H9 (cell line): ENCODE data around the gene HSPB2. TPM values are rescaled to one million over a fixed set of nuclear protein-coding genes. Genes with fewer than 3 reads are reported as not detected.

Source experiments
- DNase-seq: peaks from one replicate; pipeline ENCODE4 v3.0.0-alpha.2; 2017
- H2AFZ ChIP-seq: one replicate; pipeline ENCODE4 v1.6.1; 2013; ENCODE audit warnings: mild to moderate bottlenecking, low read length, control low read depth, moderate library complexity
- H2AK5ac ChIP-seq: 2 replicates; pipeline ENCODE4 v1.6.1; 2013; ENCODE audit warnings: low read length, control low read depth, mixed read lengths; ENCODE audit not compliant: insufficient read length
- H2BK120ac ChIP-seq: one replicate; pipeline ENCODE4 v1.6.1; 2013; ENCODE audit warnings: low read depth, mild to moderate bottlenecking, low read length, control low read depth, inconsistent platforms; ENCODE audit not compliant: poor library complexity, severe bottlenecking
- H2BK12ac ChIP-seq: 2 replicates; pipeline ENCODE4 v1.6.1; 2013; ENCODE audit warnings: low read length, control low read depth, mixed read lengths, low read depth; ENCODE audit not compliant: insufficient read length
- H2BK15ac ChIP-seq: 2 replicates; pipeline ENCODE4 v1.6.1; 2013; ENCODE audit warnings: low read depth, low read length, control low read depth
- H2BK20ac ChIP-seq: one replicate; pipeline ENCODE4 v1.6.1; 2013; ENCODE audit warnings: low read depth, mild to moderate bottlenecking, low read length, control low read depth, inconsistent platforms; ENCODE audit not compliant: poor library complexity, severe bottlenecking
- H2BK5ac ChIP-seq: 2 replicates; pipeline ENCODE4 v1.6.1; 2013; ENCODE audit warnings: low read length, control low read depth, mixed read lengths; ENCODE audit not compliant: insufficient read length
- H3K14ac ChIP-seq: 2 replicates; pipeline ENCODE4 v1.6.1; 2013; ENCODE audit warnings: low read length, control low read depth; ENCODE audit not compliant: insufficient read depth
- H3K18ac ChIP-seq: 2 replicates; pipeline ENCODE4 v1.6.1; 2013; ENCODE audit warnings: low read depth, mild to moderate bottlenecking, mixed read lengths, low read length, control low read depth; ENCODE audit not compliant: insufficient read length
- H3K23ac ChIP-seq: 2 replicates; pipeline ENCODE4 v1.6.1; 2013; ENCODE audit warnings: low read length, control low read depth, mixed read lengths, low read depth; ENCODE audit not compliant: insufficient read length
- H3K23me2 ChIP-seq: 2 replicates; pipeline ENCODE4 v1.6.1; 2013; ENCODE audit warnings: low read depth, mild to moderate bottlenecking, mixed read lengths, low read length, control low read depth; ENCODE audit not compliant: insufficient read length, poor library complexity, severe bottlenecking
- H3K27ac ChIP-seq: 2 replicates; pipeline ENCODE4 v1.5.1; 2013; ENCODE audit warnings: low read length, control low read depth, mixed read lengths, low read depth; ENCODE audit not compliant: insufficient read length
- H3K27me3 ChIP-seq: 2 replicates; pipeline ENCODE4 v1.6.1; 2013; ENCODE audit warnings: low read length, control low read depth, inconsistent platforms; ENCODE audit not compliant: insufficient read depth
- H3K4ac ChIP-seq: 2 replicates; pipeline ENCODE4 v1.6.1; 2013; ENCODE audit warnings: low read depth, mild to moderate bottlenecking, control low read depth, inconsistent platforms, low read length, moderate library complexity
- H3K4me1 ChIP-seq: 2 replicates; pipeline ENCODE4 v1.6.1; 2013; ENCODE audit warnings: low read length, control low read depth, inconsistent platforms; ENCODE audit not compliant: insufficient read depth
- H3K4me2 ChIP-seq: 2 replicates; pipeline ENCODE4 v1.6.1; 2013; ENCODE audit warnings: low read length, control low read depth, mixed read lengths; ENCODE audit not compliant: insufficient read length, insufficient read depth
- H3K56ac ChIP-seq: 2 replicates; pipeline ENCODE4 v1.6.1; 2013; ENCODE audit warnings: low read depth, mild to moderate bottlenecking, mixed read lengths, low read length, control low read depth; ENCODE audit not compliant: insufficient read length
- H3K79me1 ChIP-seq: 2 replicates; pipeline ENCODE4 v1.6.1; 2013; ENCODE audit warnings: low read depth, mild to moderate bottlenecking, moderate library complexity, low read length, control low read depth, inconsistent platforms; ENCODE audit not compliant: insufficient read depth, poor library complexity, severe bottlenecking
- H3K79me2 ChIP-seq: 2 replicates; pipeline ENCODE4 v1.6.1; 2013; ENCODE audit warnings: low read length, control low read depth, inconsistent platforms; ENCODE audit not compliant: insufficient read depth
- H3K9ac ChIP-seq: 2 replicates; pipeline ENCODE4 v1.6.1; 2013; ENCODE audit warnings: low read length, control low read depth, mixed read lengths; ENCODE audit not compliant: insufficient read length; ENCODE audit errors: extremely low read depth
- H3K9me3 ChIP-seq: one replicate; pipeline ENCODE4 v1.6.1; 2013; ENCODE audit warnings: low read depth, low read length, inconsistent platforms; ENCODE audit not compliant: control insufficient read depth
- H3T11ph ChIP-seq: one replicate; pipeline ENCODE4 v1.6.1; 2013; ENCODE audit warnings: mild to moderate bottlenecking, low read length, control low read depth, inconsistent platforms
- H4K20me1 ChIP-seq: one replicate; pipeline ENCODE4 v1.6.1; 2013; ENCODE audit not compliant: control insufficient read depth, insufficient read length, insufficient read depth
- H4K5ac ChIP-seq: 2 replicates; pipeline ENCODE4 v1.6.1; 2013; ENCODE audit warnings: low read depth, mild to moderate bottlenecking, mixed read lengths, low read length, control low read depth; ENCODE audit not compliant: insufficient read length
- H4K8ac ChIP-seq: replicated peaks from 2 replicates; pipeline ENCODE4 v1.6.1; 2013; ENCODE audit warnings: low read length, control low read depth, mixed read lengths, low read depth; ENCODE audit not compliant: insufficient read length
- H4K91ac ChIP-seq: 2 replicates; pipeline ENCODE4 v1.6.1; 2013; ENCODE audit warnings: low read depth, mild to moderate bottlenecking, moderate library complexity, mixed read lengths, low read length, control low read depth; ENCODE audit not compliant: insufficient read length
- H3K27ac Mint-ChIP-seq, 3 experiments: 2 replicates in 2 of 3; 3 replicates in 1 of 3; pipeline ENCODE4 v1.8.0; 2020 to 2021; ENCODE audit warnings: mixed read lengths in 3 of 3, mild to moderate bottlenecking in 1 of 3, moderate library complexity in 1 of 3
- H3K27me3 Mint-ChIP-seq: 2 replicates; pipeline ENCODE4 v1.8.0; 2021; ENCODE audit warnings: low read depth, mild to moderate bottlenecking, moderate library complexity, mixed read lengths
- H3K36me3 Mint-ChIP-seq, 3 experiments: 2 replicates in 2 of 3; 3 replicates in 1 of 3; pipeline ENCODE4 v1.8.0; 2020 to 2021; ENCODE audit warnings: low read depth in 3 of 3, mixed read lengths in 3 of 3; ENCODE audit not compliant: insufficient read depth in 1 of 3
- H3K4me1 Mint-ChIP-seq, 2 experiments: 2 replicates each; pipeline ENCODE4 v1.8.0; 2020; ENCODE audit warnings: mixed read lengths in 2 of 2
- H3K4me3 Mint-ChIP-seq, 2 experiments: 2 replicates in 1 of 2; 3 replicates in 1 of 2; pipeline ENCODE4 v1.8.0; 2020 to 2021; ENCODE audit warnings: mild to moderate bottlenecking in 2 of 2, mixed read lengths in 2 of 2, moderate library complexity in 1 of 2
- H3K9me3 Mint-ChIP-seq, 2 experiments: 2 replicates in 1 of 2; 3 replicates in 1 of 2; pipeline ENCODE4 v1.8.0; 2020; ENCODE audit warnings: mild to moderate bottlenecking in 2 of 2, mixed read lengths in 2 of 2, moderate library complexity in 1 of 2
- WGBS: extraction: QIAGEN DNeasy Blood & Tissue Kit; methylation state at CpG from one replicate; pipeline ENCODE4 v1.1.7; 2013; ENCODE audit warnings: missing lambda C conversion rate, low lambda C conversion rate, mixed read lengths; ENCODE audit not compliant: insufficient read length; ENCODE audit errors: extremely low coverage; 5-methylcytosine and 5-hydroxymethylcytosine counted together
- total RNA-seq: library from RNA; stranded (reverse); gene quantifications from 2 replicates; pipeline ENCODE4 v1.2.1, GENCODE V29; 2021
- TF ChIP-seq, protein P1 (sequence below): fragments of 200-600 bp; sonication (generic); conservative IDR thresholded peaks from 3 replicates; pipeline ENCODE4 v1.8.0; 2021; ENCODE audit warnings: antibody characterized with exemption, mild to moderate bottlenecking

Gene HSPB2
- total RNA-seq, 1 experiment from 2014 or later: 0.22 TPM

DNA sequence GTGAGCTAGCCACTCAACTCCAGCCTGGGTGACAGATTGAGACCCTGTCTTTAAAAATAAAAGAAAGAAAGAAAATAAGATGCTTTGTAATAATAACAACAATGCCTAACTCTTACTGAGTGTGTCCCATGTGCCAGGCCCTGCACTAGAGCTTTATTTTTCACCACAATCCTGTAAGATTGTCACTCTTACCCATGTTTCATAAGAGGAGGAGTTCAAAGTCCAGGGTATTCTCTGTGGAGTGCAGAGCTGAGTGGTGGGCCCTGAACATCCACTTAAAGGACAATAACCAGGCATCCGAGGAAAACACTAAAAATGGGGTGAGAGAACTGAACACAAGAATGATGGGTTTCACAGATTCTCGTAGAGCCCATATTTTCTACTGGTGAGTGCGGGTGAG, 5.3 kb downstream of the HSPB2 start:
- Histone ChIP-seq H3K27ac (no peak overlapping the region), H3K27me3 (no peaks in the 10 kb centered on the region), H3K56ac (no peak overlapping the region), H2BK12ac (no peak overlapping the region), H2AFZ (peak overlapping the region; percentile 32), H3K9ac (peak overlapping the region; percentile 9), H3K23me2 (no peaks in the 10 kb centered on the region), H2BK20ac (no peak overlapping the region), H3K18ac (no peak overlapping the region), H3K14ac (no peak overlapping the region), H3K79me1 (no peaks in the 10 kb centered on the region), H3K23ac (no peak overlapping the region), H3K4me2 (no peak overlapping the region), H4K8ac (no peak overlapping the region), H4K5ac (no peak overlapping the region), H3T11ph (no peak overlapping the region), H4K91ac (no peak overlapping the region), H3K4ac (no peak overlapping the region), H3K4me1 (no peaks in the 10 kb centered on the region), H2BK15ac (no peak overlapping the region), H4K20me1 (no peaks in the 10 kb centered on the region), H2AK5ac (no peak overlapping the region), H3K9me3 (no peaks in the 10 kb centered on the region), H3K79me2 (no peaks in the 10 kb centered on the region), H2BK120ac (no peak overlapping the region), H2BK5ac (no peak overlapping the region)
- Mint-ChIP-seq H3K36me3 (no peaks in the 10 kb centered on the region), H3K27ac (peak overlapping the region in 1 of 3 experiments; percentile 40; a peak in 1 of 7 replicates), H3K4me1 (peaks cover 17 to 29% of the 10 kb centered on the region in 2 experiments), H3K4me3 (no peak overlapping the region), H3K9me3 (no peaks in the 10 kb centered on the region), H3K27me3 (no peaks in the 10 kb centered on the region)
- no peak for DNase-seq
- TF ChIP-seq, protein P1, sequence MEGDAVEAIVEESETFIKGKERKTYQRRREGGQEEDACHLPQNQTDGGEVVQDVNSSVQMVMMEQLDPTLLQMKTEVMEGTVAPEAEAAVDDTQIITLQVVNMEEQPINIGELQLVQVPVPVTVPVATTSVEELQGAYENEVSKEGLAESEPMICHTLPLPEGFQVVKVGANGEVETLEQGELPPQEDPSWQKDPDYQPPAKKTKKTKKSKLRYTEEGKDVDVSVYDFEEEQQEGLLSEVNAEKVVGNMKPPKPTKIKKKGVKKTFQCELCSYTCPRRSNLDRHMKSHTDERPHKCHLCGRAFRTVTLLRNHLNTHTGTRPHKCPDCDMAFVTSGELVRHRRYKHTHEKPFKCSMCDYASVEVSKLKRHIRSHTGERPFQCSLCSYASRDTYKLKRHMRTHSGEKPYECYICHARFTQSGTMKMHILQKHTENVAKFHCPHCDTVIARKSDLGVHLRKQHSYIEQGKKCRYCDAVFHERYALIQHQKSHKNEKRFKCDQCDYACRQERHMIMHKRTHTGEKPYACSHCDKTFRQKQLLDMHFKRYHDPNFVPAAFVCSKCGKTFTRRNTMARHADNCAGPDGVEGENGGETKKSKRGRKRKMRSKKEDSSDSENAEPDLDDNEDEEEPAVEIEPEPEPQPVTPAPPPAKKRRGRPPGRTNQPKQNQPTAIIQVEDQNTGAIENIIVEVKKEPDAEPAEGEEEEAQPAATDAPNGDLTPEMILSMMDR: no peak
- no CpG with 5 or more reads among the region's 3 CpGs for WGBS
